ENCODE measurements around the gene CDC25C. TPM values are rescaled to one million over a fixed set of nuclear protein-coding genes. Genes with fewer than 3 reads are reported as not detected.

The CDC25C gene
- total and polyA plus RNA-seq, 9 of the 15 experiments (the other 6 are each of a cell fraction or from before 2014, with no cell fraction given) = 19.1 to 63.7 (median 31.9) TPM

- TF ChIP-seq ZNF785 (CRISPR knock-in tag; IDR thresholded peaks at IDR 0.05) (no peak), MYC (IDR thresholded peaks at IDR 0.05; ENCODE audit: low read depth, low read length) (no peak; the same call in 1 of the 2 replicates), MYC (CRISPR knock-in tag; IDR thresholded peaks at IDR 0.05; ENCODE audit: borderline replicate concordance, low read depth) (no peak), ZNF146 (CRISPR knock-in tag; IDR thresholded peaks at IDR 0.05; ENCODE audit: unreplicated experiment) (no peak), ZNF764 (CRISPR knock-in tag; IDR thresholded peaks at IDR 0.05; ENCODE audit: low read depth) (no peak), KLF13 (tag; IDR thresholded peaks at IDR 0.05; ENCODE audit: borderline replicate concordance, low read depth) (no peak), ATF2 (CRISPR knock-in tag; IDR thresholded peaks at IDR 0.05) (0 out of 2 replicates have a peak, but pooled peaks have one; percentile 39), POU5F1 (IDR thresholded peaks at IDR 0.05; ENCODE audit: borderline replicate concordance, low read depth, low read length, partially characterized antibody) (no peak), ZNF696 (CRISPR knock-in tag; conservative IDR thresholded peaks at IDR 0.05) (no peak), NONO (IDR thresholded peaks at IDR 0.05; ENCODE audit: low read depth in 2 of 2, low read length in 1 of 2) (peak; percentile 28 to 56; a peak in 2 of 4 replicates), NFYB (IDR thresholded peaks at IDR 0.05; ENCODE audit: extremely low read depth, insufficient read length) (no peak), DIDO1 (tag; IDR thresholded peaks at IDR 0.05; ENCODE audit: low read depth) (no peak), CHD2 (IDR thresholded peaks at IDR 0.05; ENCODE audit: low read depth, low read length) (no peak), BACH1 (tag; IDR thresholded peaks at IDR 0.05) (no peak), KDM2B (CRISPR knock-in tag; IDR thresholded peaks at IDR 0.05) (no peak), HCFC1 (IDR thresholded peaks at IDR 0.05; ENCODE audit: low read depth, low read length) (no peak), HMG20A (CRISPR knock-in tag; conservative IDR thresholded peaks at IDR 0.05) (no peak), FOXJ3 (CRISPR knock-in tag; IDR thresholded peaks at IDR 0.05) (no peak), SAP30 (IDR thresholded peaks at IDR 0.05; ENCODE audit: borderline replicate concordance, insufficient read depth, low read depth, low read length, poor library complexity, severe bottlenecking) (no peak), ZNF77 (CRISPR knock-in tag; IDR thresholded peaks at IDR 0.05) (no peak), NR4A1 (CRISPR knock-in tag; IDR thresholded peaks at IDR 0.05) (no peak), NR4A1 (tag; IDR thresholded peaks at IDR 0.05) (no peak)
- TF ChIP-seq, protein P1, sequence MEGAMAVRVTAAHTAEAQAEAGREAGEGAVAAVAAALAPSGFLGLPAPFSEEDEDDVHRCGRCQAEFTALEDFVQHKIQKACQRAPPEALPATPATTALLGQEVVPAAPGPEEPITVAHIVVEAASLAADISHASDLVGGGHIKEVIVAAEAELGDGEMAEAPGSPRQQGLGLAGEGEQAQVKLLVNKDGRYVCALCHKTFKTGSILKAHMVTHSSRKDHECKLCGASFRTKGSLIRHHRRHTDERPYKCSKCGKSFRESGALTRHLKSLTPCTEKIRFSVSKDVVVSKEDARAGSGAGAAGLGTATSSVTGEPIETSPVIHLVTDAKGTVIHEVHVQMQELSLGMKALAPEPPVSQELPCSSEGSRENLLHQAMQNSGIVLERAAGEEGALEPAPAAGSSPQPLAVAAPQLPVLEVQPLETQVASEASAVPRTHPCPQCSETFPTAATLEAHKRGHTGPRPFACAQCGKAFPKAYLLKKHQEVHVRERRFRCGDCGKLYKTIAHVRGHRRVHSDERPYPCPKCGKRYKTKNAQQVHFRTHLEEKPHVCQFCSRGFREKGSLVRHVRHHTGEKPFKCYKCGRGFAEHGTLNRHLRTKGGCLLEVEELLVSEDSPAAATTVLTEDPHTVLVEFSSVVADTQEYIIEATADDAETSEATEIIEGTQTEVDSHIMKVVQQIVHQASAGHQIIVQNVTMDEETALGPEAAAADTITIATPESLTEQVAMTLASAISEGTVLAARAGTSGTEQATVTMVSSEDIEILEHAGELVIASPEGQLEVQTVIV (CRISPR knock-in tag; IDR thresholded peaks at IDR 0.05; ENCODE audit: borderline replicate concordance) = no peak
- TF ChIP-seq, protein P2, sequence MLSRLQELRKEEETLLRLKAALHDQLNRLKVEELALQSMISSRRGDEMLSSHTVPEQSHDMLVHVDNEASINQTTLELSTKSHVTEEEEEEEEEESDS (CRISPR knock-in tag; IDR thresholded peaks at IDR 0.05) = no peak
These were observed 21.3 kb upstream of the CDC25C start (continued) for GRCh38 chr5:138352722-138353559.

All from K562 (cell line).